Naive thymus-derived CD8-positive, alpha-beta T cell (primary cell): ENCODE measurements around the gene ITFG1. TPM values are rescaled to one million over a fixed set of nuclear protein-coding genes. Genes with fewer than 3 reads are reported as not detected.
A peak's percentile ranks its signal among the peaks of the same experiment; 100 is the strongest.
"Not testable (repeated sequence)": the region's sequence is repeated elsewhere in the genome, so short reads cannot be mapped to it uniquely, and the experiment has no call there.

ENCODE experiments used
- ATAC-seq, 2 donors: fragments of 150-1000 bp; cut with Tn5 transposase in 1 of 2; sonication (Bioruptor Pico), chemical (Tn5 transposase) in 1 of 2; 1 replicate in 1 of 2; 2 replicates in 1 of 2; pipeline ENCODE4 v1.10.0; 2021; ENCODE audit warnings: mild to moderate bottlenecking in 2 of 2, moderate library complexity in 2 of 2
- POLR2A ChIA-PET: fragments of 350-600 bp; sonication (Branson Sonifier 250); formaldehyde crosslinking; loops from one replicate; lab custom pipeline; 2021; ENCODE audit warnings: antibody characterized with exemption; lab: Charles Lee
- DNase-seq, 10 donors: peaks; one replicate each; pipeline versions ENCODE4 v3.0.0 to v3.0.0-alpha.2; 2020 to 2022
- H3K27ac Mint-ChIP-seq, 10 donors: one replicate each; pipeline ENCODE4 v1.8.0; 2020 to 2022; ENCODE audit warnings: mild to moderate bottlenecking in 10 of 10, mixed read lengths in 10 of 10, moderate library complexity in 4 of 10, inconsistent platforms in 1 of 10
- H3K27me3 Mint-ChIP-seq, 5 donors: one replicate each; pipeline ENCODE4 v1.8.0; 2021 to 2022; ENCODE audit warnings: mixed read lengths in 5 of 5
- H3K36me3 Mint-ChIP-seq, 3 donors: one replicate each; pipeline ENCODE4 v1.8.0; 2020 to 2022; ENCODE audit warnings: mixed read lengths in 3 of 3, mild to moderate bottlenecking in 2 of 3, inconsistent platforms in 1 of 3
- H3K4me1 Mint-ChIP-seq, 4 donors: one replicate each; pipeline ENCODE4 v1.8.0; 2021 to 2022; ENCODE audit warnings: mixed read lengths in 4 of 4
- H3K4me3 Mint-ChIP-seq, 10 donors: one replicate each; pipeline ENCODE4 v1.8.0; 2020 to 2022; ENCODE audit warnings: mild to moderate bottlenecking in 10 of 10, mixed read lengths in 10 of 10, moderate library complexity in 6 of 10, inconsistent platforms in 1 of 10
- H3K9me3 Mint-ChIP-seq, 9 donors: one replicate each; pipeline ENCODE4 v1.8.0; 2020 to 2022; ENCODE audit warnings: mixed read lengths in 9 of 9, mild to moderate bottlenecking in 3 of 9, inconsistent platforms in 1 of 9, moderate library complexity in 1 of 9
- polyA plus RNA-seq, 3 donors: library from polyadenylated mRNA; unstranded; fragments of 300-500 nt; fragmentation: Illumina TruSeq; gene quantifications; one replicate each; pipeline ENCODE4 v1.2.3, GENCODE V29; 2021
- total RNA-seq, 8 experiments: library from RNA in 2 of 8; stranded (reverse) in 2 of 8; gene quantifications; one replicate each; pipeline ENCODE4 v1.2.3 and lab custom pipeline; 2021 to 2026

Gene ITFG1
- total and polyA plus RNA-seq, 5 experiments from 2014 or later: 16.9 to 23.1 (median 18.9) TPM

GRCh38 chr16:47490471-47490870 lies 29.6 kb upstream of the ITFG1 start:
- H3K4me3 Mint-ChIP-seq: peak overlapping the region in 1 of 10 donors; percentile 50
- H3K4me1 Mint-ChIP-seq: peaks cover 12 to 55% (median 38%) of the 10 kb centered on the region in 4 donors
- H3K9me3 Mint-ChIP-seq: peaks cover 0 to 60% (median 5%) of the 10 kb centered on the region in 9 donors
- H3K27ac Mint-ChIP-seq: peak overlapping the region in 5 of 10 donors; percentile 11 to 94 (median 63)
- H3K27me3 Mint-ChIP-seq: no peaks in the 10 kb centered on the region
- DNase-seq: peak in 1 of 10 donors; percentile 15
- ATAC-seq: no peak
- peaks cover 11 to 70% (median 48%) of the 10 kb centered on the region in 3 donors for H3K36me3 Mint-ChIP-seq
- POLR2A ChIA-PET: no interaction called here

GRCh38 chr16:47488051-47488450 lies 27.2 kb upstream of the ITFG1 start:
- H3K4me1 Mint-ChIP-seq: peaks cover 10 to 60% (median 27%) of the 10 kb centered on the region in 4 donors
- no peak overlapping the region for H3K4me3 Mint-ChIP-seq
- peaks cover 11 to 76% (median 50%) of the 10 kb centered on the region in 3 donors for H3K36me3 Mint-ChIP-seq
- ATAC-seq (no peak), DNase-seq (no peak)
- POLR2A ChIA-PET: no interaction called here
- H3K27me3 Mint-ChIP-seq: no peaks in the 10 kb centered on the region
- peak overlapping the region in 1 of 10 donors; percentile 25 for H3K27ac Mint-ChIP-seq
- peaks cover 0 to 58% (median 5%) of the 10 kb centered on the region in 9 donors for H3K9me3 Mint-ChIP-seq

- Mint-ChIP-seq H3K27me3 (no peaks in the 10 kb centered on the region), H3K27ac (no peak overlapping the region), H3K4me3 (no peak overlapping the region), H3K9me3 (peaks cover 0 to 48% (median 3%) of the 10 kb centered on the region in 9 donors), H3K4me1 (peaks cover 5 to 50% (median 18%) of the 10 kb centered on the region in 4 donors), H3K36me3 (peaks cover 11 to 65% (median 48%) of the 10 kb centered on the region in 3 donors)
- no peak for ATAC-seq
- DNase-seq: no peak
- POLR2A ChIA-PET: interaction anchor here (0.6 kb wide), 1 partner anchor 68 kb away, joined by 7 read pairs; no protein-coding TSS in a partner anchor
Measured at GRCh38 chr16:47486856-47487255, 26.0 kb upstream of the ITFG1 start.

- H3K4me1 Mint-ChIP-seq: peaks cover 16 to 56% (median 32%) of the 10 kb centered on the region in 4 donors
- POLR2A ChIA-PET: no interaction called here
- no peak overlapping the region for H3K27ac Mint-ChIP-seq
- no peaks in the 10 kb centered on the region for H3K27me3 Mint-ChIP-seq
- ATAC-seq (no peak), DNase-seq (no peak)
- peaks cover 9 to 38% (median 32%) of the 10 kb centered on the region in 3 donors for H3K36me3 Mint-ChIP-seq
- H3K4me3 Mint-ChIP-seq: no peak overlapping the region
- peaks cover 0 to 20% (median 3%) of the 10 kb centered on the region in 9 donors for H3K9me3 Mint-ChIP-seq
Measured at GRCh38 chr16:47483616-47484015, 22.8 kb upstream of the ITFG1 start.

GRCh38 chr16:47481698-47482374 lies 21.0 kb upstream of the ITFG1 start:
- peaks cover 0 to 8% (median 0%) of the 10 kb centered on the region in 9 donors for H3K9me3 Mint-ChIP-seq

GRCh38 chr16:47480410-47480809 lies 19.5 kb upstream of the ITFG1 start:
- Mint-ChIP-seq H3K36me3 (peaks cover 0 to 18% (median 7%) of the 10 kb centered on the region in 3 donors), H3K27me3 (no peaks in the 10 kb centered on the region), H3K27ac (no peak overlapping the region), H3K4me1 (peaks cover 15 to 66% (median 34%) of the 10 kb centered on the region in 4 donors), H3K9me3 (peaks cover 0 to 3% (median 0%) of the 10 kb centered on the region in 9 donors), H3K4me3 (no peak overlapping the region)
- ATAC-seq (no peak), DNase-seq (no peak)
- POLR2A ChIA-PET: no interaction called here

More at GRCh38 chr16:47481698-47482374, 21.0 kb upstream of the ITFG1 start:
- Mint-ChIP-seq H3K27me3 (no peaks in the 10 kb centered on the region), H3K4me3 (peak overlapping the region in 1 of 10 donors; percentile 0), H3K4me1 (peaks cover 18 to 61% (median 34%) of the 10 kb centered on the region in 4 donors), H3K36me3 (peaks cover 0 to 24% (median 17%) of the 10 kb centered on the region in 3 donors), H3K27ac (peak overlapping the region in 3 of 10 donors; percentile 21 to 39 (median 37))
- ATAC-seq (no peak), DNase-seq (no peak)
- POLR2A ChIA-PET: interaction anchor here (1.0 kb wide), 1 partner anchor 12 kb away, joined by 3 read pairs; no protein-coding TSS in a partner anchor

GRCh38 chr16:47477679-47478078 lies 16.8 kb upstream of the ITFG1 start:
- Mint-ChIP-seq H3K36me3 (peaks cover 0 to 20% (median 0%) of the 10 kb centered on the region in 3 donors), H3K4me1 (peaks cover 15 to 49% (median 34%) of the 10 kb centered on the region in 4 donors), H3K27ac (no peak overlapping the region), H3K9me3 (peaks cover 0 to 3% (median 0%) of the 10 kb centered on the region in 9 donors), H3K27me3 (no peaks in the 10 kb centered on the region), H3K4me3 (no peak overlapping the region)
- DNase-seq (no peak), ATAC-seq (no peak)
- POLR2A ChIA-PET: no interaction called here

- Mint-ChIP-seq H3K27me3 (no peaks in the 10 kb centered on the region), H3K9me3 (peaks cover 0 to 3% (median 0%) of the 10 kb centered on the region in 9 donors), H3K4me1 (peaks cover 15 to 47% (median 32%) of the 10 kb centered on the region in 4 donors), H3K36me3 (peaks cover 0 to 20% (median 2%) of the 10 kb centered on the region in 3 donors), H3K27ac (peak overlapping the region in 1 of 10 donors; percentile 40), H3K4me3 (no peak overlapping the region)
- ATAC-seq: no peak
- DNase-seq: no peak
- POLR2A ChIA-PET: no interaction called here
Measured at GRCh38 chr16:47476654-47477345, 15.9 kb upstream of the ITFG1 start.

- no peak for ATAC-seq
Measured at GRCh38 chr16:47475786-47476185, 14.9 kb upstream of the ITFG1 start.

GRCh38 chr16:47473792-47474191 lies 12.9 kb upstream of the ITFG1 start:
- Mint-ChIP-seq H3K4me1 (peaks cover 9 to 22% (median 20%) of the 10 kb centered on the region in 4 donors), H3K4me3 (no peak overlapping the region), H3K9me3 (no peaks in the 10 kb centered on the region), H3K27me3 (no peaks in the 10 kb centered on the region), H3K36me3 (peaks cover 4 to 16% (median 4%) of the 10 kb centered on the region in 3 donors), H3K27ac (no peak overlapping the region)
- DNase-seq (no peak), ATAC-seq (no peak)
- POLR2A ChIA-PET: interaction anchor here (1.8 kb wide), 1 partner anchor 13 kb away, joined by 7 read pairs; the partner anchor contains the start of genes ITFG1 and PHKB

More at GRCh38 chr16:47475786-47476185, 14.9 kb upstream of the ITFG1 start:
- Mint-ChIP-seq H3K27ac (no peak overlapping the region), H3K36me3 (peaks cover 2 to 21% (median 4%) of the 10 kb centered on the region in 3 donors), H3K9me3 (peaks cover 0 to 3% (median 0%) of the 10 kb centered on the region in 9 donors), H3K4me1 (peaks cover 18 to 41% (median 28%) of the 10 kb centered on the region in 4 donors), H3K27me3 (no peaks in the 10 kb centered on the region), H3K4me3 (no peak overlapping the region)
- POLR2A ChIA-PET: interaction anchor here (1.8 kb wide), 1 partner anchor 15 kb away, joined by 7 read pairs; the partner anchor contains the start of genes ITFG1 and PHKB
- no peak for DNase-seq

- H3K9me3 Mint-ChIP-seq, H3K27me3 Mint-ChIP-seq, ATAC-seq, H3K27ac Mint-ChIP-seq, H3K4me3 Mint-ChIP-seq, POLR2A ChIA-PET, DNase-seq: not testable (repeated sequence)
- Mint-ChIP-seq H3K36me3 (peaks cover 4 to 19% (median 4%) of the 10 kb centered on the region in 3 donors), H3K4me1 (peaks cover 14 to 27% (median 20%) of the 10 kb centered on the region in 4 donors)
Measured at GRCh38 chr16:47473004-47473403, 12.1 kb upstream of the ITFG1 start.

- Mint-ChIP-seq H3K27me3 (no peaks in the 10 kb centered on the region), H3K4me3 (no peak overlapping the region), H3K9me3 (no peaks in the 10 kb centered on the region), H3K4me1 (peaks cover 15 to 39% (median 22%) of the 10 kb centered on the region in 4 donors), H3K27ac (no peak overlapping the region), H3K36me3 (peaks cover 4 to 19% (median 4%) of the 10 kb centered on the region in 3 donors)
- DNase-seq: no peak
- no peak for ATAC-seq
- POLR2A ChIA-PET: no interaction called here
Measured at GRCh38 chr16:47470810-47471209, 9.9 kb upstream of the ITFG1 start.
